NCI-H187 treated with DMSO at 0.1 percent for 48 hours (cell line): ENCODE measurements around the gene TLDC2.

Source experiments
- DNase-seq: peaks from one replicate; lab custom pipeline; 2025; lab: John Stamatoyannopoulos, UW

Gene TLDC2

GRCh38 chr20:36849333-36850065 is 26.4 kb upstream of the TLDC2 start:
- DNase-seq: no peak

GRCh38 chr20:36850759-36851158 is 25.2 kb upstream of the TLDC2 start:
- DNase-seq: no peak

- no peak for DNase-seq
Measured at GRCh38 chr20:36851490-36851889, 24.4 kb upstream of the TLDC2 start.

GRCh38 chr20:36852187-36852586 is 23.8 kb upstream of the TLDC2 start:
- no peak for DNase-seq

- DNase-seq: no peak
Measured at GRCh38 chr20:36854348-36855240, 21.3 kb upstream of the TLDC2 start.

- no peak for DNase-seq
Measured at GRCh38 chr20:36855241-36855657, 20.7 kb upstream of the TLDC2 start.

- no peak for DNase-seq
Measured at GRCh38 chr20:36856195-36856594, 19.7 kb upstream of the TLDC2 start.

- DNase-seq: no peak
Measured at GRCh38 chr20:36856691-36857635, 19.0 kb upstream of the TLDC2 start.

GRCh38 chr20:36859282-36859555 is 16.7 kb upstream of the TLDC2 start:
- no peak for DNase-seq

GRCh38 chr20:36859700-36860330 is 16.1 kb upstream of the TLDC2 start:
- DNase-seq: no peak

- DNase-seq: no peak
Measured at GRCh38 chr20:36860339-36860738, 15.6 kb upstream of the TLDC2 start.

- no peak for DNase-seq
Measured at GRCh38 chr20:36860811-36861624, 14.9 kb upstream of the TLDC2 start.

- no peak for DNase-seq
Measured at GRCh38 chr20:36861625-36861874, 14.4 kb upstream of the TLDC2 start.

GRCh38 chr20:36861875-36862801 is 13.8 kb upstream of the TLDC2 start:
- DNase-seq: no peak

- DNase-seq: no peak
Measured at GRCh38 chr20:36862857-36863668, 12.9 kb upstream of the TLDC2 start.

GRCh38 chr20:36865076-36865860 is 10.7 kb upstream of the TLDC2 start:
- no peak for DNase-seq

GRCh38 chr20:36865861-36866149 is 10.1 kb upstream of the TLDC2 start:
- no peak for DNase-seq

- no peak for DNase-seq
Measured at GRCh38 chr20:36866164-36866563, 9.8 kb upstream of the TLDC2 start.
